ENCODE data around the gene SERPINB6.
"Not testable (repeated sequence)": the region's sequence is repeated elsewhere in the genome, so short reads cannot be mapped to it uniquely, and the experiment has no call there.

SERPINB6 gene

GRCh38 chr6:2977799-2978590, 6.6 kb upstream of the SERPINB6 start:
- DNase-seq (ENCODE audit: low spot score), result no peak

- DNase-seq (ENCODE audit: low spot score), result no peak
Measured at GRCh38 chr6:2977290-2977689, 5.9 kb upstream of the SERPINB6 start.

- DNase-seq (ENCODE audit: low spot score), result no peak
Measured at GRCh38 chr6:2976571-2977085, 5.3 kb upstream of the SERPINB6 start.

- no peak for DNase-seq (ENCODE audit: low spot score)
Measured at GRCh38 chr6:2976060-2976459, 4.7 kb upstream of the SERPINB6 start.

- DNase-seq (ENCODE audit: low spot score), result no peak
Measured at GRCh38 chr6:2973676-2974075, 2.3 kb upstream of the SERPINB6 start.

GRCh38 chr6:2973180-2973579, 1.8 kb upstream of the SERPINB6 start:
- not testable (repeated sequence) for DNase-seq (ENCODE audit: low spot score)

GRCh38 chr6:2972685-2973084, 1.3 kb upstream of the SERPINB6 start:
- DNase-seq (ENCODE audit: low spot score), result not testable (repeated sequence)

GRCh38 chr6:2972219-2972487, 786 bp upstream of the SERPINB6 start:
- not testable (repeated sequence) for DNase-seq (ENCODE audit: low spot score)

- DNase-seq (ENCODE audit: low spot score), result peak; percentile 64
Measured at GRCh38 chr6:2970753-2971419, 481 bp downstream of the SERPINB6 start.

- no peak for DNase-seq (ENCODE audit: low spot score)
Measured at GRCh38 chr6:2970034-2970685, 1.2 kb downstream of the SERPINB6 start.

- no peak for DNase-seq (ENCODE audit: low spot score)
Measured at GRCh38 chr6:2969549-2969948, 1.8 kb downstream of the SERPINB6 start.

GRCh38 chr6:2968600-2969135, 2.7 kb downstream of the SERPINB6 start:
- no peak for DNase-seq (ENCODE audit: low spot score)

- no peak for DNase-seq (ENCODE audit: low spot score)
Measured at GRCh38 chr6:2967936-2968335, 3.4 kb downstream of the SERPINB6 start.

- no peak for DNase-seq (ENCODE audit: low spot score)
Measured at GRCh38 chr6:2966347-2966746, 5.0 kb downstream of the SERPINB6 start.

- DNase-seq (ENCODE audit: low spot score), result no peak
Measured at GRCh38 chr6:2964793-2965505, 6.4 kb downstream of the SERPINB6 start.

GRCh38 chr6:2963756-2964155, 7.6 kb downstream of the SERPINB6 start:
- no peak for DNase-seq (ENCODE audit: low spot score)

- no peak for DNase-seq (ENCODE audit: low spot score)
Measured at GRCh38 chr6:2962636-2963035, 8.7 kb downstream of the SERPINB6 start.

- DNase-seq (ENCODE audit: low spot score), result no peak
Measured at GRCh38 chr6:2962004-2962403, 9.4 kb downstream of the SERPINB6 start.

GRCh38 chr6:2961506-2961905, 9.9 kb downstream of the SERPINB6 start:
- no peak for DNase-seq (ENCODE audit: low spot score)

- no peak for DNase-seq (ENCODE audit: low spot score)
Measured at GRCh38 chr6:2960935-2961334, 10.4 kb downstream of the SERPINB6 start.

- no peak for DNase-seq (ENCODE audit: low spot score)
Measured at GRCh38 chr6:2959909-2960719, 11.3 kb downstream of the SERPINB6 start.
